ENCODE results near the gene HDAC9. TPM values are rescaled to one million over a fixed set of nuclear protein-coding genes. Genes with fewer than 3 reads are reported as not detected.

Gene HDAC9
- total and polyA plus RNA-seq, 8 donors: 1.3 to 12.3 (median 3.5) TPM

GRCh38 chr7:18760046-18760445, 264.5 kb downstream of the HDAC9 start:
- no peak for DNase-seq
- Histone ChIP-seq H3K4me1 (no peaks in the 10 kb centered on the region), H3K27ac (no peak overlapping the region), H3K4me3 (no peak overlapping the region), H3K27me3 (no peaks in the 10 kb centered on the region), H3K9me3 (no peaks in the 10 kb centered on the region), H3K36me3 (no peaks in the 10 kb centered on the region)
- 61 to 66% methylated on average over 5 of the region's 5 CpGs for WGBS, 2 donors
- ATAC-seq: no peak
- TF ChIP-seq CTCF (IDR thresholded peaks at IDR 0.05): no peak
- intact Hi-C loops (cut with DNase I): no loop called here
- FAIRE-seq: no peak

GRCh38 chr7:18760631-18761445, 265.3 kb downstream of the HDAC9 start:
- Histone ChIP-seq H3K4me3 (no peak overlapping the region), H3K36me3 (no peaks in the 10 kb centered on the region), H3K27ac (no peak overlapping the region), H3K4me1 (no peaks in the 10 kb centered on the region), H3K27me3 (no peaks in the 10 kb centered on the region), H3K9me3 (no peaks in the 10 kb centered on the region)
- FAIRE-seq: no peak
- no peak for ATAC-seq
- DNase-seq: no peak
- intact Hi-C loops (cut with DNase I): no loop called here
- no peak for TF ChIP-seq CTCF (IDR thresholded peaks at IDR 0.05)
- 27 to 29% methylated on average over 7 of the region's 7 CpGs for WGBS, 2 donors

- FAIRE-seq (no peak), ATAC-seq (peak; percentile 37 to 90 (median 70)), DNase-seq (peak in 2 of 6 donors; percentile 3 to 32)
- Histone ChIP-seq H3K36me3 (no peaks in the 10 kb centered on the region), H3K27ac (no peak overlapping the region), H3K4me1 (no peaks in the 10 kb centered on the region), H3K9me3 (no peaks in the 10 kb centered on the region), H3K4me3 (no peak overlapping the region), H3K27me3 (no peaks in the 10 kb centered on the region)
- 4 to 11% methylated on average over 3 of the region's 3 CpGs for WGBS, 2 donors
- intact Hi-C loops (cut with DNase I): no loop called here
- no peak for TF ChIP-seq CTCF (IDR thresholded peaks at IDR 0.05)
Observed at GRCh38 chr7:18762189-18762588, 266.6 kb downstream of the HDAC9 start.

GRCh38 chr7:18768256-18768655, 272.7 kb downstream of the HDAC9 start:
- ATAC-seq: no peak
- Histone ChIP-seq H3K4me1 (no peaks in the 10 kb centered on the region), H3K36me3 (no peaks in the 10 kb centered on the region), H3K27ac (no peak overlapping the region), H3K9me3 (no peaks in the 10 kb centered on the region), H3K4me3 (no peak overlapping the region), H3K27me3 (no peaks in the 10 kb centered on the region)
- intact Hi-C loops (cut with DNase I): no loop called here
- DNase-seq: no peak
- no peak for TF ChIP-seq CTCF (IDR thresholded peaks at IDR 0.05)
- WGBS, 2 donors: 59 to 80% methylated on average over 2 of the region's 2 CpGs
- no peak for FAIRE-seq

- H3K27me3 ChIP-seq: no peaks in the 10 kb centered on the region
- intact Hi-C loops (cut with DNase I): no loop called here
- H3K36me3 ChIP-seq: no peaks in the 10 kb centered on the region
- H3K9me3 ChIP-seq: no peaks in the 10 kb centered on the region
- FAIRE-seq: no peak
- no peak overlapping the region for H3K4me3 ChIP-seq
- 54 to 58% methylated on average over 7 of the region's 7 CpGs for WGBS, 2 donors
- TF ChIP-seq CTCF (IDR thresholded peaks at IDR 0.05): no peak
- no peak overlapping the region for H3K27ac ChIP-seq
- no peak for DNase-seq
- ATAC-seq: no peak
- H3K4me1 ChIP-seq: no peaks in the 10 kb centered on the region
Observed at GRCh38 chr7:18770154-18770811, 274.7 kb downstream of the HDAC9 start.

Measured in pancreas (tissue), 10 donors.